DLD1 (cell line): ENCODE data around the gene SLC13A2.
"Not testable (repeated sequence)": the region's sequence is repeated elsewhere in the genome, so short reads cannot be mapped to it uniquely, and the experiment has no call there.

Experiments
- in situ Hi-C: cut with HindIII; loops from 2 replicates; pipeline ENCODE4 v1.10.0; 2017; ENCODE audit warnings: low sequenced_read_pairs

SLC13A2 gene

GRCh38 chr17:28511858-28512461 lies 38.5 kb downstream of the SLC13A2 start:
- in situ Hi-C loops, result no loop called here

- in situ Hi-C loops, result no loop called here
Measured at GRCh38 chr17:28513476-28513875, 40.0 kb downstream of the SLC13A2 start.

GRCh38 chr17:28514561-28515002 lies 41.1 kb downstream of the SLC13A2 start:
- in situ Hi-C loops, result no loop called here

GRCh38 chr17:28515518-28515917 lies 42.1 kb downstream of the SLC13A2 start:
- in situ Hi-C loops, result no loop called here

GRCh38 chr17:28518132-28518531 lies 44.7 kb downstream of the SLC13A2 start:
- in situ Hi-C loops, result no loop called here

- in situ Hi-C loops, result no loop called here
Measured at GRCh38 chr17:28518578-28518977, 45.1 kb downstream of the SLC13A2 start.

GRCh38 chr17:28519236-28519635 lies 45.8 kb downstream of the SLC13A2 start:
- in situ Hi-C loops, result no loop called here

GRCh38 chr17:28520687-28521086 lies 47.2 kb downstream of the SLC13A2 start:
- in situ Hi-C loops, result no loop called here

GRCh38 chr17:28521311-28522085 lies 48.1 kb downstream of the SLC13A2 start:
- in situ Hi-C loops, result no loop called here

- in situ Hi-C loops, result not testable (repeated sequence)
Measured at GRCh38 chr17:28522281-28522680, 48.8 kb downstream of the SLC13A2 start.

GRCh38 chr17:28523186-28523585 lies 49.7 kb downstream of the SLC13A2 start:
- in situ Hi-C loops, result no loop called here

GRCh38 chr17:28523876-28524275 lies 50.4 kb downstream of the SLC13A2 start:
- in situ Hi-C loops, result no loop called here

- in situ Hi-C loops, result no loop called here
Measured at GRCh38 chr17:28524476-28525424, 51.3 kb downstream of the SLC13A2 start.

- in situ Hi-C loops, result no loop called here
Measured at GRCh38 chr17:28526381-28526780, 52.9 kb downstream of the SLC13A2 start.

- in situ Hi-C loops, result no loop called here
Measured at GRCh38 chr17:28527181-28527681, 53.8 kb downstream of the SLC13A2 start.

- in situ Hi-C loops, result no loop called here
Measured at GRCh38 chr17:28527859-28528258, 54.4 kb downstream of the SLC13A2 start.

GRCh38 chr17:28528327-28529012 lies 55.0 kb downstream of the SLC13A2 start:
- in situ Hi-C loops, result no loop called here

- in situ Hi-C loops, result no loop called here
Measured at GRCh38 chr17:28529013-28529400, 55.6 kb downstream of the SLC13A2 start.

GRCh38 chr17:28530250-28530649 lies 56.8 kb downstream of the SLC13A2 start:
- in situ Hi-C loops, result no loop called here

- in situ Hi-C loops, result no loop called here
Measured at GRCh38 chr17:28530926-28531325, 57.5 kb downstream of the SLC13A2 start.
